A673 (cell line): ENCODE data around the gene DHRS12.

Experiments
- EZH2 ChIP-seq: fragments of 200-600 bp; sonication (generic); IDR thresholded peaks from 2 replicates; pipeline ENCODE4 v1.6.1; 2017; ENCODE audit warnings: borderline replicate concordance, low read depth, mild to moderate bottlenecking, mixed read lengths, antibody characterized with exemption, low read length; ENCODE audit not compliant: poor library complexity, severe bottlenecking
- TF ChIP-seq, protein P1 (sequence below): fragments of 300-800, 200-600 bp; sonication (generic); conservative IDR thresholded peaks from 2 replicates; pipeline ENCODE4 v1.5.1; 2017; ENCODE audit warnings: low read depth, mild to moderate bottlenecking, antibody characterized with exemption, low read length, moderate library complexity, mixed read lengths

DNA sequence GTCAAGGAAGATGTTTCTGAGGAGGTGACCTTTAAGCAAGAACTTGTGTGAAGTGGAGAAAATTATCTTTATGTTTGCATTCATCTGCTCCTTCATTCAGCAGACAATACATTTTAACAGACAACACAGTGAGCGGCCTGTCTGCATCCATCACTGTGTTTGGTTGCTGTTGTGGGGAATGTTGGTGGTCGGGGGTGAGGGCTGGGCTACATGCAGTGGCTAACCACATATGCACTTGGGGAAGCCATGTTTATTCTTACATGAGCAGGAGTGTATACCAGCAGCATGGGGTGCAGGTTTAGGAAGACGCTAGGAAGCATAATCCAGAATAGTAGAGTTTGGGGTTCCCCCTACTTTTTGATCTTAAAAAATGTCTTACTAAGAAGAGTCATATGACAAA, 66.4 kb downstream of the DHRS12 start:
- TF ChIP-seq, protein P1, sequence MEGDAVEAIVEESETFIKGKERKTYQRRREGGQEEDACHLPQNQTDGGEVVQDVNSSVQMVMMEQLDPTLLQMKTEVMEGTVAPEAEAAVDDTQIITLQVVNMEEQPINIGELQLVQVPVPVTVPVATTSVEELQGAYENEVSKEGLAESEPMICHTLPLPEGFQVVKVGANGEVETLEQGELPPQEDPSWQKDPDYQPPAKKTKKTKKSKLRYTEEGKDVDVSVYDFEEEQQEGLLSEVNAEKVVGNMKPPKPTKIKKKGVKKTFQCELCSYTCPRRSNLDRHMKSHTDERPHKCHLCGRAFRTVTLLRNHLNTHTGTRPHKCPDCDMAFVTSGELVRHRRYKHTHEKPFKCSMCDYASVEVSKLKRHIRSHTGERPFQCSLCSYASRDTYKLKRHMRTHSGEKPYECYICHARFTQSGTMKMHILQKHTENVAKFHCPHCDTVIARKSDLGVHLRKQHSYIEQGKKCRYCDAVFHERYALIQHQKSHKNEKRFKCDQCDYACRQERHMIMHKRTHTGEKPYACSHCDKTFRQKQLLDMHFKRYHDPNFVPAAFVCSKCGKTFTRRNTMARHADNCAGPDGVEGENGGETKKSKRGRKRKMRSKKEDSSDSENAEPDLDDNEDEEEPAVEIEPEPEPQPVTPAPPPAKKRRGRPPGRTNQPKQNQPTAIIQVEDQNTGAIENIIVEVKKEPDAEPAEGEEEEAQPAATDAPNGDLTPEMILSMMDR = no peak
- no peak for TF ChIP-seq EZH2
